ENCODE results near the gene FGF14.

FGF14 gene

GRCh38 chr13:102132777-102133295 is 269.0 kb downstream of the FGF14 start:
- Histone ChIP-seq H3K4me3 (replicated peaks; ENCODE audit: low read depth, low read length) (no peak overlapping the region), H3K36me3 (ENCODE audit: control insufficient read depth, insufficient read depth, low read length) (no peaks in the 10 kb centered on the region), H3K27me3 (replicated peaks; ENCODE audit: control insufficient read depth, insufficient read depth, low read length) (no peaks in the 10 kb centered on the region)
- TF ChIP-seq CTCF (IDR thresholded peaks at IDR 0.05; ENCODE audit: insufficient read depth, low read length, poor library complexity, severe bottlenecking): no peak
- no peak for DNase-seq (ENCODE audit: extremely low read depth, insufficient read length)

GRCh38 chr13:102131246-102131645 is 270.6 kb downstream of the FGF14 start:
- DNase-seq (ENCODE audit: extremely low read depth, insufficient read length): no peak
- TF ChIP-seq CTCF (IDR thresholded peaks at IDR 0.05; ENCODE audit: insufficient read depth, low read length, poor library complexity, severe bottlenecking): no peak

GRCh38 chr13:102128216-102128810 is 273.5 kb downstream of the FGF14 start:
- Histone ChIP-seq H3K36me3 (ENCODE audit: control insufficient read depth, insufficient read depth, low read length) (no peaks in the 10 kb centered on the region), H3K4me3 (replicated peaks; ENCODE audit: low read depth, low read length) (no peak overlapping the region), H3K27me3 (replicated peaks; ENCODE audit: control insufficient read depth, insufficient read depth, low read length) (no peaks in the 10 kb centered on the region)
- TF ChIP-seq CTCF (IDR thresholded peaks at IDR 0.05; ENCODE audit: insufficient read depth, low read length, poor library complexity, severe bottlenecking): no peak
- peak; percentile 15 for DNase-seq (ENCODE audit: extremely low read depth, insufficient read length)

More at GRCh38 chr13:102131246-102131645, 270.6 kb downstream of the FGF14 start:
- Histone ChIP-seq H3K4me3 (replicated peaks; ENCODE audit: low read depth, low read length) (no peak overlapping the region), H3K36me3 (ENCODE audit: control insufficient read depth, insufficient read depth, low read length) (no peaks in the 10 kb centered on the region), H3K27me3 (replicated peaks; ENCODE audit: control insufficient read depth, insufficient read depth, low read length) (no peaks in the 10 kb centered on the region)

GRCh38 chr13:102127153-102127552 is 274.7 kb downstream of the FGF14 start:
- no peak for TF ChIP-seq CTCF (IDR thresholded peaks at IDR 0.05; ENCODE audit: insufficient read depth, low read length, poor library complexity, severe bottlenecking)
- DNase-seq (ENCODE audit: extremely low read depth, insufficient read length): no peak
- Histone ChIP-seq H3K36me3 (ENCODE audit: control insufficient read depth, insufficient read depth, low read length) (no peaks in the 10 kb centered on the region), H3K27me3 (replicated peaks; ENCODE audit: control insufficient read depth, insufficient read depth, low read length) (no peaks in the 10 kb centered on the region), H3K4me3 (replicated peaks; ENCODE audit: low read depth, low read length) (no peak overlapping the region)

- no peak for TF ChIP-seq CTCF (IDR thresholded peaks at IDR 0.05; ENCODE audit: insufficient read depth, low read length, poor library complexity, severe bottlenecking)
- no peak overlapping the region for H3K4me3 ChIP-seq (replicated peaks; ENCODE audit: low read depth, low read length)
- H3K27me3 ChIP-seq (replicated peaks; ENCODE audit: control insufficient read depth, insufficient read depth, low read length): no peaks in the 10 kb centered on the region
- no peak for DNase-seq (ENCODE audit: extremely low read depth, insufficient read length)
- H3K36me3 ChIP-seq (ENCODE audit: control insufficient read depth, insufficient read depth, low read length): no peaks in the 10 kb centered on the region
These were observed 279.7 kb downstream of the FGF14 start for GRCh38 chr13:102122147-102122546.
